Neural progenitor cell (in vitro differentiated cells): Measurements from ENCODE around the gene SLC24A4. TPM values are rescaled to one million over a fixed set of nuclear protein-coding genes. Genes with fewer than 3 reads are reported as not detected.
A peak's percentile ranks its signal among the peaks of the same experiment; 100 is the strongest.

Source experiments
- DNase-seq: peaks from one replicate; pipeline ENCODE4 v3.0.0-alpha.2; 2016; ENCODE audit warnings: low spot score
- H2AFZ ChIP-seq: fragments of 200-600 bp; sonication (generic); replicated peaks from 2 replicates; pipeline ENCODE4 v1.6.1; 2016; ENCODE audit warnings: antibody characterized with exemption
- H3F3A ChIP-seq: fragments of 200-600 bp; sonication (generic); 2 replicates; pipeline ENCODE4 v1.6.1; 2016; ENCODE audit warnings: antibody characterized with exemption, low read depth
- H3K27ac ChIP-seq: fragments of 200-600 bp; sonication (generic); 2 replicates; pipeline ENCODE4 v1.5.1; 2016; ENCODE audit warnings: mild to moderate bottlenecking
- H3K27me3 ChIP-seq: fragments of 200-600 bp; sonication (generic); 2 replicates; pipeline ENCODE4 v1.6.1; 2016; ENCODE audit warnings: mild to moderate bottlenecking, moderate library complexity
- H3K36me3 ChIP-seq: fragments of 200-600 bp; sonication (generic); 2 replicates; pipeline ENCODE4 v1.5.1; 2016
- H3K4me1 ChIP-seq: fragments of 200-600 bp; sonication (generic); 2 replicates; pipeline ENCODE4 v1.6.1; 2016; ENCODE audit warnings: mixed run types
- H3K4me2 ChIP-seq: fragments of 200-600 bp; sonication (generic); 2 replicates; pipeline ENCODE4 v1.6.1; 2016
- H3K4me3 ChIP-seq: fragments of 200-600 bp; sonication (generic); 2 replicates; pipeline ENCODE4 v1.5.1; 2016
- H3K79me2 ChIP-seq: fragments of 200-600 bp; sonication (generic); 2 replicates; pipeline ENCODE4 v1.6.1; 2016; ENCODE audit warnings: low read depth
- H3K9ac ChIP-seq: fragments of 200-600 bp; sonication (generic); 2 replicates; pipeline ENCODE4 v1.6.1; 2016
- H3K9me3 ChIP-seq: fragments of 200-600 bp; sonication (generic); 2 replicates; pipeline ENCODE4 v1.5.1; 2016; ENCODE audit warnings: low read depth
- H4K20me1 ChIP-seq: fragments of 200-600 bp; sonication (generic); 2 replicates; pipeline ENCODE4 v1.6.1; 2016; ENCODE audit warnings: low read depth
- H3K27ac Mint-ChIP-seq: 3 replicates; pipeline ENCODE4 v1.8.0; 2021; ENCODE audit warnings: mixed read lengths
- H3K27me3 Mint-ChIP-seq: 2 replicates; pipeline ENCODE4 v1.8.0; 2022; ENCODE audit warnings: low read depth, mild to moderate bottlenecking, inconsistent platforms, moderate library complexity, mixed read lengths; ENCODE audit not compliant: insufficient read depth
- H3K36me3 Mint-ChIP-seq: 3 replicates; pipeline ENCODE4 v1.8.0; 2021; ENCODE audit warnings: mixed read lengths
- H3K4me1 Mint-ChIP-seq: 3 replicates; pipeline ENCODE4 v1.8.0; 2021; ENCODE audit warnings: mixed read lengths
- H3K4me3 Mint-ChIP-seq: 3 replicates; pipeline ENCODE4 v1.8.0; 2021; ENCODE audit warnings: mild to moderate bottlenecking, moderate library complexity, mixed read lengths
- H3K9me3 Mint-ChIP-seq: 3 replicates; pipeline ENCODE4 v1.8.0; 2020; ENCODE audit warnings: mixed read lengths
- EZH2 ChIP-seq: fragments of 200-600 bp; sonication (generic); IDR thresholded peaks from 2 replicates; pipeline ENCODE4 v1.6.1; 2017; ENCODE audit warnings: antibody characterized with exemption, mild to moderate bottlenecking, moderate library complexity
- EZH2phosphoT487 ChIP-seq: fragments of 200-600 bp; sonication (generic); IDR thresholded peaks from 2 replicates; pipeline ENCODE4 v1.6.1; 2017; ENCODE audit warnings: antibody characterized with exemption
- total RNA-seq: library from RNA; depleted of rRNA; stranded (reverse); fragments of >200 nt; gene quantifications from 2 replicates; pipeline ENCODE4 v1.2.3, GENCODE V29; 2015; ENCODE audit warnings: low replicate concordance
- TF ChIP-seq, protein P1 (sequence below): fragments of 200-600 bp; sonication (generic); IDR thresholded peaks from 2 replicates; pipeline ENCODE4 v1.5.1; 2017; ENCODE audit warnings: antibody characterized with exemption, mild to moderate bottlenecking

The SLC24A4 gene
- total RNA-seq, 1 donor from 2014 or later, result 0.73 TPM

DNA sequence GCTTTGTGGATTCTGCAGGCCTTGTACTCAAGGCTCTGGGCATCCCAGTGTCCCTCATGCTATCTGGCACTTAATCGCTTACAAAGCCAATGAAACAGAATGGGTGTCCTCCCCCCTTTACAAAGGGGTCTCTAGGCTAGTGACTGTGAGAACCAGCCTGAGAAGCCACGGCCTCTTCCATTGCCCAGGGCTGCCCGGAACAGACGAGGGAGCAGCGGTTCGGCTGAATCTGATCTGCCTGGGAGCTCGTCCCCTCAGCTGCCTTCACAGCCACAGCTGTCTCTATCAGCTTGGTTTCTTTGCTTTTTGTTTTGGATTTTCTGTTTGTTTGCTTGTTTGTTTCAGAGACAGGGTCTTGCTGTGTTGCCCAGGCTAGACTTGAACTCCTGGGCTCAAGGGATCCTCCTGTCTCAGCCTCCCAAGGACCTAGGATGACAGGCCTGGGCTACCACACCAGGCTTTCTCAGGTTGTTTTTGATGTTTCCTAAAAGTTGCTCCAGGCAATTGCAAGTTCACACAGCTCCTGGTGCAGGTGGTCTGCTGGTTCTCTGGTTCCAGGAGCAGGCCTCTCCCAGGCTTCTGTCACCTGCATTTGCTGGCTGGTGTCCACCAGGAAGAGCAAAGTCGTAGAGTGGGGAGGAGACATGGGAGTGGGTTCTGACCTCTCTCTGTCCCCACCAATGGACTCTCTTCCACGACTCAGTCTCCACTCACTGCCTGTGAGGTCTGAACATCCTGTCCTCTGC, 179.7 kb downstream of the SLC24A4 start:
- TF ChIP-seq EZH2phosphoT487, result no peak
- TF ChIP-seq, protein P1, sequence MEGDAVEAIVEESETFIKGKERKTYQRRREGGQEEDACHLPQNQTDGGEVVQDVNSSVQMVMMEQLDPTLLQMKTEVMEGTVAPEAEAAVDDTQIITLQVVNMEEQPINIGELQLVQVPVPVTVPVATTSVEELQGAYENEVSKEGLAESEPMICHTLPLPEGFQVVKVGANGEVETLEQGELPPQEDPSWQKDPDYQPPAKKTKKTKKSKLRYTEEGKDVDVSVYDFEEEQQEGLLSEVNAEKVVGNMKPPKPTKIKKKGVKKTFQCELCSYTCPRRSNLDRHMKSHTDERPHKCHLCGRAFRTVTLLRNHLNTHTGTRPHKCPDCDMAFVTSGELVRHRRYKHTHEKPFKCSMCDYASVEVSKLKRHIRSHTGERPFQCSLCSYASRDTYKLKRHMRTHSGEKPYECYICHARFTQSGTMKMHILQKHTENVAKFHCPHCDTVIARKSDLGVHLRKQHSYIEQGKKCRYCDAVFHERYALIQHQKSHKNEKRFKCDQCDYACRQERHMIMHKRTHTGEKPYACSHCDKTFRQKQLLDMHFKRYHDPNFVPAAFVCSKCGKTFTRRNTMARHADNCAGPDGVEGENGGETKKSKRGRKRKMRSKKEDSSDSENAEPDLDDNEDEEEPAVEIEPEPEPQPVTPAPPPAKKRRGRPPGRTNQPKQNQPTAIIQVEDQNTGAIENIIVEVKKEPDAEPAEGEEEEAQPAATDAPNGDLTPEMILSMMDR, result no peak
- TF ChIP-seq EZH2, result no peak
- H3K27ac Mint-ChIP-seq, result no peak overlapping the region
- H3K27ac ChIP-seq, result no peak overlapping the region

DNA sequence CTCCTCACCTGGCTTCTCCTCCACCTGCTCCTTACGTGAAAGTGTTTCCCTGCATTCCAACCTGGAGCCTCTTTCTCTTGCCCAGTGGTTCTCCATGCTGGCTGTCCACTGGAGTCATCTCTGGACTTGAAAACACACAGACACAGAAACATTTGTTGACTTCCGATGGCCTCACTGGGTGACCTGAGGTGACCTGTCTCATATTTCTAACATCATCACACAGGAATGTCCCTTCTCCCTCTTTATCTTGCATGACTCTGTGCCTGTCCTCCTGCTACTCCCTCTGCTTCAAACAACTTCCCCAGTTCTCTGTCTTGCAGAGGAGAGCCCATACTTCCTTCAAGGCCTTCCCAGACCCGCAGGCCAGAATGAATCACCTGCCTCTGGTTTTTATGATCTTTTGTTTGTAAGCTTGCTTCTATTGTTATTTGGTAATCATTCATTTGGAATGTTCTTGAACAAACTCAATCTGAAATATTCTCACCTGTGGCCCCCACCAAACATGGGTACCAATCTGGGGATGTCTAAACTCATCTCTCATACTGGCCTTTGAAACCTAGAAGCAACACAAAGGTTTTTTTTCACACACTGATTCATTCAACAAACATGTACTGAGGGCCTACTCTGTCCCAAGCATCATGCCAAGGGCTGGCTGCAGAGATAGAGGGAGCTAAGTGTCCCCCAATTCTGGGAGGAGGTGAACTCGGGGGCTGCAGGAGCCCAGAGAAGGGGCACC, 181.0 kb downstream of the SLC24A4 start:
- Histone ChIP-seq H3K36me3 (no peaks in the 10 kb centered on the region), H3K27me3 (no peaks in the 10 kb centered on the region), H3K79me2 (no peaks in the 10 kb centered on the region), H3F3A (no peaks in the 10 kb centered on the region), H3K9ac (no peak overlapping the region), H2AFZ (no peak overlapping the region), H3K27ac (no peak overlapping the region), H3K4me1 (peaks cover 8% of the 10 kb centered on the region), H3K9me3 (no peaks in the 10 kb centered on the region), H3K4me2 (no peak overlapping the region), H4K20me1 (no peaks in the 10 kb centered on the region), H3K4me3 (no peak overlapping the region)
- Mint-ChIP-seq H3K4me3 (no peak overlapping the region), H3K9me3 (no peaks in the 10 kb centered on the region), H3K4me1 (peaks cover 11% of the 10 kb centered on the region), H3K27me3 (peaks cover 3% of the 10 kb centered on the region), H3K27ac (peak overlapping the region; percentile 39), H3K36me3 (no peaks in the 10 kb centered on the region)
- no peak for DNase-seq
- TF ChIP-seq, protein P1, result no peak
- TF ChIP-seq EZH2phosphoT487, result no peak
- no peak for TF ChIP-seq EZH2

More for the DNA sequence above, 179.7 kb downstream of the SLC24A4 start:
- Histone ChIP-seq H3K9me3 (no peaks in the 10 kb centered on the region), H3F3A (no peaks in the 10 kb centered on the region), H3K27me3 (no peaks in the 10 kb centered on the region), H2AFZ (no peak overlapping the region), H3K9ac (no peak overlapping the region), H3K36me3 (no peaks in the 10 kb centered on the region), H3K4me1 (peaks cover 8% of the 10 kb centered on the region), H3K4me3 (no peak overlapping the region), H3K4me2 (no peak overlapping the region), H3K79me2 (no peaks in the 10 kb centered on the region), H4K20me1 (no peaks in the 10 kb centered on the region)
- Mint-ChIP-seq H3K9me3 (no peaks in the 10 kb centered on the region), H3K36me3 (no peaks in the 10 kb centered on the region), H3K27me3 (peaks cover 3% of the 10 kb centered on the region), H3K4me3 (no peak overlapping the region), H3K4me1 (peaks cover 15% of the 10 kb centered on the region)
- no peak for DNase-seq

DNA sequence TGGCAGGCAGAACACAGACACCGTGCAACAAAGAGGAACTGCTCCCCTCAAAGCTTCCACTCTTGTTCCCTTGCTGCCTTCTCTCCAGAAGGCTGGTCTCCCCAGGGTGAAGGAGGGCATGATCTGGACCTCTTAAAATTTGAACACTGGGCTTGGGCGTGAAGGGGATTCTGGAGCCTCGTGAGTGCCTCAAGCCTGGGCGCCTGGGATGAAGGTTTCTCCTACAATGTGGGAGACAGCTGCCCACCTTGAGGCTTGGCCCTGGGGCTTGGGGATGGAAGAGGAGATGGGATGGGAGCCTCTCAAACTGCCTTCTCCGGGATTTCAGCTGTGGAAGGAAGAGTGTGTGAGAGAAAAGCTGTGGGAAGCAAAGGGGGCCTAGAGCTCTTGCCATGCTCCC, 182.9 kb downstream of the SLC24A4 start:
- no peak overlapping the region for H2AFZ ChIP-seq
- H3K4me1 Mint-ChIP-seq, result peaks cover 6% of the 10 kb centered on the region
- H3K9me3 Mint-ChIP-seq, result no peaks in the 10 kb centered on the region

More for the DNA sequence above, 182.9 kb downstream of the SLC24A4 start:
- peaks cover under 1% of the 10 kb centered on the region for H3K4me1 ChIP-seq
- no peaks in the 10 kb centered on the region for H3K9me3 ChIP-seq
- H4K20me1 ChIP-seq, result no peaks in the 10 kb centered on the region
- Mint-ChIP-seq H3K27ac (no peak overlapping the region), H3K36me3 (no peaks in the 10 kb centered on the region), H3K4me3 (no peak overlapping the region), H3K27me3 (no peaks in the 10 kb centered on the region)
- H3K9ac ChIP-seq, result no peak overlapping the region
- H3K79me2 ChIP-seq, result no peaks in the 10 kb centered on the region
- TF ChIP-seq EZH2, result no peak
- no peak for TF ChIP-seq EZH2phosphoT487
- TF ChIP-seq, protein P1, result no peak
- H3F3A ChIP-seq, result no peaks in the 10 kb centered on the region
- H3K27ac ChIP-seq, result no peak overlapping the region
- DNase-seq, result no peak
- no peak overlapping the region for H3K4me3 ChIP-seq
- H3K36me3 ChIP-seq, result no peaks in the 10 kb centered on the region
- no peak overlapping the region for H3K4me2 ChIP-seq
- peaks cover 6% of the 10 kb centered on the region for H3K27me3 ChIP-seq
